NCI-H2227 (cell line): ENCODE data around the gene PGC.

ENCODE experiments used
- DNase-seq: peaks from one replicate; lab custom pipeline; 2025; ENCODE audit not compliant: unreplicated experiment; lab: John Stamatoyannopoulos, UW

PGC gene

GRCh38 chr6:41748542-41748941, 1.3 kb upstream of the PGC start:
- DNase-seq = no peak

- no peak for DNase-seq
These were observed 893 bp upstream of the PGC start for GRCh38 chr6:41748102-41748477.

- no peak for DNase-seq
These were observed 1.1 kb downstream of the PGC start for GRCh38 chr6:41746107-41746506.

GRCh38 chr6:41744236-41744787, 2.9 kb downstream of the PGC start:
- DNase-seq = no peak

- DNase-seq = no peak
These were observed 3.6 kb downstream of the PGC start for GRCh38 chr6:41743406-41744235.

- DNase-seq = no peak
These were observed 5.3 kb downstream of the PGC start for GRCh38 chr6:41741625-41742490.

- DNase-seq = no peak
These were observed 6.6 kb downstream of the PGC start for GRCh38 chr6:41740366-41741162.

GRCh38 chr6:41739041-41739440, 8.2 kb downstream of the PGC start:
- no peak for DNase-seq

- DNase-seq = no peak
These were observed 9.5 kb downstream of the PGC start for GRCh38 chr6:41737591-41738130.

- no peak for DNase-seq
These were observed 10.2 kb downstream of the PGC start for GRCh38 chr6:41736800-41737555.

GRCh38 chr6:41736186-41736733, 10.9 kb downstream of the PGC start:
- DNase-seq = no peak

GRCh38 chr6:41735427-41736185, 11.6 kb downstream of the PGC start, which contains the start of gene TFEB:
TSS of gene TFEB (minus strand) at chr6:41735608. CDS start at chr6:41691213, 44,395 bp downstream.
- peak; percentile 90 for DNase-seq

GRCh38 chr6:41734666-41735426, 12.4 kb downstream of the PGC start:
- peak; percentile 72 for DNase-seq

- peak; percentile 83 for DNase-seq
These were observed 13.2 kb downstream of the PGC start for GRCh38 chr6:41733707-41734665.

GRCh38 chr6:41733360-41733706, 13.9 kb downstream of the PGC start:
- DNase-seq = no peak

- DNase-seq = no peak
These were observed 14.4 kb downstream of the PGC start for GRCh38 chr6:41732591-41733359.
